SH-SY5Y (cell line): Measurements from ENCODE around the gene CCDC106.

Source experiments
- GATA2 ChIP-seq: IDR thresholded peaks from 2 replicates; pipeline ENCODE4 v1.6.1; 2011; ENCODE audit warnings: mild to moderate bottlenecking, low read depth, low read length
- GATA3 ChIP-seq: IDR thresholded peaks from 2 replicates; pipeline ENCODE4 v1.6.1; 2011; ENCODE audit warnings: low read depth, mild to moderate bottlenecking, low read length, moderate library complexity

- no peak for TF ChIP-seq GATA3
- TF ChIP-seq GATA2, result no peak
Measured at GRCh38 chr19:55647732-55648584, at the start of gene CCDC106.
